Panc1 (cell line): Measurements from ENCODE around the gene IAH1. TPM values are rescaled to one million over a fixed set of nuclear protein-coding genes. Genes with fewer than 3 reads are reported as not detected.

Experiments used
- ATAC-seq: fragments of 200-7000 bp; cut with Tn5 transposase; 2 replicates; pipeline ENCODE4 v1.9.1; 2020; ENCODE audit warnings: mild to moderate bottlenecking, moderate library complexity
- BruUV-seq: library from RNA; stranded (reverse); fragments of 400-500 nt; replicated peaks from 2 replicates; lab custom pipeline; 2021; lab: Mats Ljungman, UMichigan
- CTCF ChIA-PET: fragments of 300-600 bp; sonication (Branson Sonifier 250); formaldehyde crosslinking; loops from one replicate; lab custom pipeline; 2022; ENCODE audit warnings: antibody characterized with exemption; lab: Charles Lee
- POLR2A ChIA-PET: fragments of 300-600 bp; sonication (Branson Sonifier 250); formaldehyde crosslinking; loops from one replicate; lab custom pipeline; 2022; ENCODE audit warnings: antibody characterized with exemption; lab: Charles Lee
- DNase-seq: peaks from one replicate; pipeline ENCODE4 v3.0.0-alpha.2; 2010; ENCODE audit warnings: low read depth, low spot score
- H3K27ac ChIP-seq: 2 replicates; pipeline ENCODE4 v1.5.1; 2011; ENCODE audit warnings: mild to moderate bottlenecking, low read length, inconsistent platforms
- H3K27me3 ChIP-seq: fragments of 200-500 bp; sonication (Bioruptor generic); 2 replicates; pipeline ENCODE4 v1.6.0; 2014; ENCODE audit warnings: low read length, inconsistent platforms; ENCODE audit not compliant: control insufficient read depth, insufficient read depth
- H3K36me3 ChIP-seq: fragments of 200-500 bp; sonication (Bioruptor generic); 2 replicates; pipeline ENCODE4 v1.5.1; 2014; ENCODE audit warnings: inconsistent platforms, mild to moderate bottlenecking, low read length, moderate library complexity; ENCODE audit not compliant: control insufficient read depth, insufficient read depth
- H3K4me1 ChIP-seq: 2 replicates; pipeline ENCODE4 v1.5.1; 2011; ENCODE audit warnings: inconsistent platforms, mild to moderate bottlenecking, low read length, moderate library complexity; ENCODE audit not compliant: control insufficient read depth, insufficient read depth
- H3K4me3 ChIP-seq, 2 experiments: 2 replicates each; pipeline ENCODE4 v1.5.1; 2011 to 2012; ENCODE audit warnings: low read depth in 2 of 2, low read length in 2 of 2, mild to moderate bottlenecking in 2 of 2, inconsistent platforms in 1 of 2, moderate library complexity in 1 of 2
- H3K9me3 ChIP-seq: fragments of 200-500 bp; sonication (Bioruptor generic); 2 replicates; pipeline ENCODE4 v1.5.1; 2014; ENCODE audit warnings: low read depth, mild to moderate bottlenecking, inconsistent platforms, low read length, moderate library complexity; ENCODE audit not compliant: control insufficient read depth, insufficient read depth
- CTCF ChIP-seq: fragments of 450-650 bp; IDR thresholded peaks from 2 replicates; pipeline ENCODE4 v1.5.1; 2017; ENCODE audit warnings: mild to moderate bottlenecking
- POLR2AphosphoS5 ChIP-seq: IDR thresholded peaks from 2 replicates; pipeline ENCODE4 v1.6.1; 2012; ENCODE audit warnings: mild to moderate bottlenecking, low read depth, low read length, moderate library complexity
- REST ChIP-seq, 2 experiments: IDR thresholded peaks; 2 replicates each; pipeline ENCODE4 v1.6.1; 2011 to 2012; ENCODE audit warnings: low read depth in 2 of 2, control low read depth in 1 of 2, low read length in 1 of 2, mild to moderate bottlenecking in 1 of 2, moderate library complexity in 1 of 2; ENCODE audit not compliant: insufficient read depth in 1 of 2
- SIN3A ChIP-seq: IDR thresholded peaks from 2 replicates; pipeline ENCODE4 v1.6.1; 2012; ENCODE audit warnings: low read depth, mild to moderate bottlenecking, low read length, moderate library complexity, borderline replicate concordance; ENCODE audit not compliant: insufficient read depth
- TCF7L2 ChIP-seq: IDR thresholded peaks from 2 replicates; pipeline ENCODE4 v1.6.1; 2011; ENCODE audit warnings: mild to moderate bottlenecking, low read depth, low read length, inconsistent platforms
- in situ Hi-C: cut with HindIII; loops from 2 replicates; pipeline ENCODE4 v1.10.0; 2016; ENCODE audit warnings: low sequenced_read_pairs, low pct_unique_long_range_greater_than_20kb
- intact Hi-C: fragments of 100-400 bp; cut with micrococcal nuclease; formaldehyde crosslinking; loops from one replicate; pipeline ENCODE4 v1.10.0; 2022; ENCODE audit not compliant: unreplicated experiment
- total RNA-seq: library from RNA; stranded (reverse); gene quantifications from one replicate; pipeline ENCODE4 v1.2.1, GENCODE V29; 2021; ENCODE audit not compliant: unreplicated experiment

Gene IAH1
- total RNA-seq, 1 experiment from 2014 or later = 72.2 TPM

- no peak overlapping the region for H3K27ac ChIP-seq
- no TSS peak for BruUV-seq
- DNase-seq (no peak), ATAC-seq (no peak)
- in situ Hi-C loops (no loop called here), intact Hi-C loops (no loop called here)
- no peak overlapping the region for H3K4me3 ChIP-seq
- TF ChIP-seq TCF7L2 (no peak), POLR2AphosphoS5 (no peak), CTCF (no peak), SIN3A (no peak), REST (IDR thresholded peaks at IDR 0.05; ENCODE audit: insufficient read depth in 1 of 2, low read depth in 2 of 2, low read length in 1 of 2) (no peak)
- no peaks in the 10 kb centered on the region for H3K9me3 ChIP-seq
- no peaks in the 10 kb centered on the region for H3K36me3 ChIP-seq
- no peaks in the 10 kb centered on the region for H3K27me3 ChIP-seq
- no peaks in the 10 kb centered on the region for H3K4me1 ChIP-seq
- ChIA-PET POLR2A (no interaction called here), CTCF (no interaction called here)
These were observed 9.2 kb upstream of the IAH1 start for GRCh38 chr2:9465170-9465569.

GRCh38 chr2:9466147-9466683 is 8.1 kb upstream of the IAH1 start:
- ATAC-seq (no peak), DNase-seq (no peak)
- H3K9me3 ChIP-seq = no peaks in the 10 kb centered on the region
- no peaks in the 10 kb centered on the region for H3K4me1 ChIP-seq
- intact Hi-C loops = no loop called here
- no TSS peak for BruUV-seq
- no peak overlapping the region for H3K4me3 ChIP-seq
- in situ Hi-C loops = no loop called here
- ChIA-PET POLR2A (no interaction called here), CTCF (no interaction called here)
- H3K27ac ChIP-seq = no peak overlapping the region
- no peaks in the 10 kb centered on the region for H3K36me3 ChIP-seq
- TF ChIP-seq REST (IDR thresholded peaks at IDR 0.05; ENCODE audit: insufficient read depth in 1 of 2, low read depth in 2 of 2, low read length in 1 of 2) = no peak
- TF ChIP-seq TCF7L2 = no peak
- TF ChIP-seq SIN3A = no peak
- no peak for TF ChIP-seq CTCF
- no peak for TF ChIP-seq POLR2AphosphoS5
- no peaks in the 10 kb centered on the region for H3K27me3 ChIP-seq
